AG04450 (cell line): ENCODE data around the gene TGFBR2. TPM values are rescaled to one million over a fixed set of nuclear protein-coding genes. Genes with fewer than 3 reads are reported as not detected.

Experiments used
- CTCF ChIA-PET: fragments of 300-600, 350-600 bp; formaldehyde crosslinking; extraction: SDS; loops from one replicate; lab custom pipeline; 2022; ENCODE audit warnings: antibody characterized with exemption, inconsistent platforms; lab: Charles Lee
- POLR2A ChIA-PET: fragments of 350-600 bp; formaldehyde crosslinking; extraction: SDS; loops from one replicate; lab custom pipeline; 2021; ENCODE audit warnings: antibody characterized with exemption, inconsistent platforms; lab: Yijun Ruan, JAX
- DNase-seq: peaks from one replicate; pipeline ENCODE4 v3.0.0-alpha.2; 2011; ENCODE audit warnings: low read depth, low spot score
- H3K27ac ChIP-seq: one replicate; pipeline ENCODE4 v1.5.1; 2012; ENCODE audit warnings: low read depth, low read length, control low read depth
- H3K27me3 ChIP-seq: one replicate; pipeline ENCODE4 v1.6.0; 2012; ENCODE audit warnings: low read length; ENCODE audit not compliant: control insufficient read depth, insufficient read depth
- H3K4me3 ChIP-seq: 2 replicates; pipeline ENCODE4 v1.5.1; 2011; ENCODE audit warnings: mild to moderate bottlenecking, low read depth, low read length, control low read depth
- H3K9me3 ChIP-seq: 2 replicates; pipeline ENCODE4 v1.5.1; 2012; ENCODE audit warnings: low read length; ENCODE audit not compliant: control insufficient read depth, insufficient read depth
- CTCF ChIP-seq: IDR thresholded peaks from 2 replicates; pipeline ENCODE4 v1.5.1; 2011; ENCODE audit warnings: low read depth, low read length, control low read depth, inconsistent platforms
- polyA plus RNA-seq: library from polyadenylated mRNA; depleted of rRNA; stranded (reverse); fragments of >200 nt; gene quantifications from 2 replicates; pipeline ENCODE4 v1.2.3, GENCODE V29; 2011

Gene TGFBR2
- polyA plus RNA-seq, 1 experiment = 158 TPM

- Histone ChIP-seq H3K27me3 (no peaks in the 10 kb centered on the region), H3K27ac (peak overlapping the region; percentile 89), H3K4me3 (no peak overlapping the region), H3K9me3 (no peaks in the 10 kb centered on the region)
- TF ChIP-seq CTCF = no peak
- CTCF ChIA-PET = interaction anchor here (1.9 kb wide), 1 partner anchor 67 kb away, joined by 4 read pairs; no protein-coding TSS in a partner anchor
- DNase-seq = peak; percentile 81
- POLR2A ChIA-PET = no interaction called here
Observed at GRCh38 chr3:30625541-30626438, 19.4 kb downstream of the TGFBR2 start.

- Histone ChIP-seq H3K27me3 (no peaks in the 10 kb centered on the region), H3K9me3 (no peaks in the 10 kb centered on the region), H3K4me3 (no peak overlapping the region), H3K27ac (peak overlapping the region; percentile 89)
- CTCF ChIA-PET = no interaction called here
- no peak for DNase-seq
- POLR2A ChIA-PET = no interaction called here
- no peak for TF ChIP-seq CTCF
Observed at GRCh38 chr3:30626443-30627180, 20.2 kb downstream of the TGFBR2 start.

GRCh38 chr3:30628205-30628900, 22.0 kb downstream of the TGFBR2 start:
- POLR2A ChIA-PET = interaction anchor here (0.6 kb wide), 1 partner anchor 504 kb away, joined by 3 read pairs; no protein-coding TSS in a partner anchor

GRCh38 chr3:30628901-30629590, 22.6 kb downstream of the TGFBR2 start:
- Histone ChIP-seq H3K9me3 (no peaks in the 10 kb centered on the region), H3K27ac (no peak overlapping the region), H3K27me3 (no peaks in the 10 kb centered on the region), H3K4me3 (no peak overlapping the region)
- TF ChIP-seq CTCF = no peak
- ChIA-PET POLR2A (interaction anchor here (0.6 kb wide), 1 partner anchor 503 kb away, joined by 3 read pairs; no protein-coding TSS in a partner anchor), CTCF (no interaction called here)
- no peak for DNase-seq

More at GRCh38 chr3:30628205-30628900, 22.0 kb downstream of the TGFBR2 start:
- no peak for TF ChIP-seq CTCF
- H3K27ac ChIP-seq = no peak overlapping the region
- CTCF ChIA-PET = no interaction called here
- H3K4me3 ChIP-seq = no peak overlapping the region
- H3K9me3 ChIP-seq = no peaks in the 10 kb centered on the region
- no peaks in the 10 kb centered on the region for H3K27me3 ChIP-seq
- DNase-seq = no peak
